GM12891 (cell line): ENCODE measurements around the gene C12orf76.
"Not testable (repeated sequence)": the region's sequence is repeated elsewhere in the genome, so short reads cannot be mapped to it uniquely, and the experiment has no call there.

Experiments used
- DNase-seq: peaks from one replicate; pipeline ENCODE4 v3.0.0; 2011; ENCODE audit warnings: low spot score; ENCODE audit not compliant: insufficient read length
- FAIRE-seq: peaks from 2 replicates; lab custom pipeline; 2011; peaks lifted over from hg19 to GRCh38; lab: Jason Lieb, UNC
- PAX5 ChIP-seq: IDR thresholded peaks from 2 replicates; pipeline ENCODE4 v1.6.1; 2011; ENCODE audit warnings: low read length, moderate library complexity, mild to moderate bottlenecking; ENCODE audit not compliant: insufficient read depth, severe bottlenecking
- POLR2A ChIP-seq: IDR thresholded peaks from 2 replicates; pipeline ENCODE4 v1.6.1; 2011; ENCODE audit warnings: low read depth, low read length, control low read depth
- POLR2AphosphoS5 ChIP-seq: IDR thresholded peaks from 2 replicates; pipeline ENCODE4 v1.6.1; 2011; ENCODE audit warnings: low read depth, low read length, control low read depth
- POU2F2 ChIP-seq: IDR thresholded peaks from 2 replicates; pipeline ENCODE4 v1.6.1; 2011; ENCODE audit warnings: low read depth, mild to moderate bottlenecking, control low read depth, low read length, moderate library complexity
- SPI1 ChIP-seq: IDR thresholded peaks from 2 replicates; pipeline ENCODE4 v1.6.1; 2011; ENCODE audit warnings: low read depth, low read length, control low read depth
- TAF1 ChIP-seq: IDR thresholded peaks from 2 replicates; pipeline ENCODE4 v1.6.1; 2011; ENCODE audit warnings: low read depth, low read length, control low read depth

Gene C12orf76

DNA sequence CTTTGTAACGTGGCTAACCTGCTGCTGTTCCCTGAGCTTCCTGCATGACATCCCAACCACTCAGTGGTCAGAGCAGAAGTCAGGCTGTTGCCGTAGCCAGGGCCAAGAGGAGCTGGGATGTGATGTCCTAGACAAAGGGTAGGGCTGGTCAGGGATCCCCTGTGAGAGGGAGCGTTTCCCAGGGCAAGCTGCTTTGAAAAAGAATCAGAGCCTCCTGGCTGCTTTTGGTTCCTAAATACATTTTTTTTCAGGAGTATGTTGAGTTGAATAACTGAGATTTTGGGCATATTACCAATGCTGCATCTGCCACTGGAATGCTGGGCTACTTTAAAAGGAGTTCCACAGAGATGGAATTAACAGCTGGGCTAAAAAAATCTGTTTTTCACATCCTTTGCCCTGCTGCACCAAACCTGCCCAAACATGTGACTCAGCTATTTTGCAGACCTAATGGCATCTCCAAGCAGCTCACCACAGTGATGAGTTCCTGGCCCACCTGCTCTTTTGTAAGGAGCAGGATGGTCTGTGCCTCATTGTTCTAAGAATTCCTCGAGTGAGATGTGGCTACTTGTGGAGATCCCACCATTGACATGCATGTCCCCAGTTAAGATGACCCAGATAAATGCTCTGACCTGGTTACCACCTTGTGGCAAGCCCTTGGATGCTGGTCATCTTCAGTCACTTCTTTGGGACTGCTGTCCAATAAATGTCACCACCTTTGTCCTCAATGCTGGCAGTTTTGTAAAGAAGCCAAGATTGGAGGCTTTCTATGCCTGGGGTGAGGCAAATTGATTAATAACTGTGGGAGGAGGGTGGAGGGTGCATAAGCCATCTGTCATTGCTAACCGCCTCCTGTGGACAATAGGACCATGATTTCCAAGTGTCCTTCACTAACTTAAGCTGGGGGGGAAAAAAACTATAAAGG, 25.0 kb downstream of the C12orf76 start:
- no peak for DNase-seq
- FAIRE-seq: no peak
- TF ChIP-seq POLR2AphosphoS5 (no peak), POLR2A (no peak), SPI1 (no peak), PAX5 (no peak), POU2F2 (no peak), TAF1 (no peak)

DNA sequence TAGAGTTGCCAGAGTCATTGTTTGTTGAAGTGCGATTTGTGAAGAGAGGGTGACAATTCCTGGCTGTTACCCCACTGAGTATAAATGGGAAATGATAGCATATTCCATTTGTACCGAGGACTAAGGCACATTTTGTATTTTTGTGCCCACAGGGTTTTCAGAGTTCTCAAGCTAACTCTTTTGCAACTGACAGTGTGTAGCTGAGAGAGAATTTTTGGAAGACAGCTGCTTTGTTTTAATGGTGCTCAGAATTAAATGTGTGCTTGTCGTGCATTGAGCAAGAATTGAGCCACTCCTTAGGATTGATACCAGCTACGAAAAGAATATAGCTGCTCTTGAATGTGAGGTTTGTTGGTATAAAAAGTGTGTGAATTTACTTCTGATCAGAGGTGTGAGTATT, 27.4 kb downstream of the C12orf76 start:
- TF ChIP-seq POLR2A (no peak), POLR2AphosphoS5 (no peak), TAF1 (no peak), POU2F2 (no peak)
- DNase-seq: no peak
- no peak for FAIRE-seq

DNA sequence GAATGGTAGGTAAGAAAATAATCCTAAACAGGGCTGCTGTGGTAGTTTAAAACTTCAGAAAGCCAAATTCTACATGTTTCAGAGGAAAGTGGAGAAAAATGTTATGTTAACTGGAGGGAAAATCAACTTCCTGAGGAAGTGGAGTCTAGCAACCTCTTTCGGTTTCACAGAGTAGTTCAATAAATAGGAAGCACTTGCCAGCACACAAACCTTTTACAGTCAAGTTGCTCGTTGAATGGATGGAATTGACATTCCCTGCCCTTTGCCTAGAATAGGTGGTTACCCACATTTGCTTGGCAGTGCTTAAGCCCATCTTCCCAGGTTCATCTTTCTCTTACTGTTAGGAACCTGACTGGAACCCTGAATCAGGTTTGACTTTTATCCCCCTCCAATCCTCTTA, 33.2 kb downstream of the C12orf76 start:
- peak; percentile 56 for FAIRE-seq

DNA sequence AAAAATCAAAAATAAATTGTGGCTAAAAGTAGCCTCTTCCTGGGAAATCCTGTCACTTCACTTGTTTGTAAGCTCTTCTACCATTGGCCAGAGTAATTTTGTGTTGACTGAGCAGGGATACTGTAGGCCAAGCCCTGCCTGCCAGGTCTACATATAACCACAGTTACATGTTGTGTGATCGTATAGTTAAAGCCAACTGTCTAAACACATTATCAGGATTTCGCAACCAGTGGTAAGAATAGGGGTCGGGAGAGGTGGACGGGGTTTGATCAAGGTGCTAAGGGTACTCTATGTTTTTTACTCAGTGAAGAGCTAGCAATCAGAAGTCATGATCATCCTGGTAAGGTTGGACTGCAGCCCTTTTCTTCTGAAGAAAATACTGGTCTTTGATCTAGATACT, 35.7 kb downstream of the C12orf76 start:
- no peak for TF ChIP-seq TAF1
- no peak for TF ChIP-seq PAX5
- TF ChIP-seq SPI1: no peak
- TF ChIP-seq POLR2AphosphoS5: no peak
- no peak for TF ChIP-seq POLR2A
- no peak for TF ChIP-seq POU2F2
- DNase-seq: no peak
- FAIRE-seq: no peak

More for the DNA sequence above, 33.2 kb downstream of the C12orf76 start:
- DNase-seq: no peak
- TF ChIP-seq POU2F2: no peak
- TF ChIP-seq SPI1: peak; percentile 77
- TF ChIP-seq POLR2AphosphoS5: no peak

DNA sequence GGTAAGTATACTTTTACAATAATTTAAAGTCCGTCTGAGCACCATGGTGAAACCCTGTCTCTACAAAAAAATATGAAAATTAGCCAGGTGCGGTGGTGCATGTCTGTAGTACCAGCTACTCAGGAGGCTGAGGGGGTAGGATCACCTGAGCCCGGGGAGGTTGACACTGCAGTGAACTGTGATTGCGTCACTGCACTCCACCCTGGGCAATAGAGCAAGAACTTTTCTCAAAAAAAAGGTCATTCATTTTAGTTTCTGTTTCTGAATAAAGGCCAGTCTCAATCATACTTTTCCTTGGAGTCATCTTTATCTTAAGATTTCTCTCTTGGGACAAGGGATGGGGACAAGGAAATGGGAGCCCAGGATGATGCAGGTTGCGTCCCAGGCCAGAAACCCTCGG, 36.2 kb downstream of the C12orf76 start:
- no peak for DNase-seq
- TF ChIP-seq POU2F2 (0 out of 2 replicates have a peak, but pooled peaks have one; percentile 47), TAF1 (no peak), PAX5 (peak; percentile 54), POLR2AphosphoS5 (no peak), POLR2A (no peak)
- peak; percentile 72 for FAIRE-seq

DNA sequence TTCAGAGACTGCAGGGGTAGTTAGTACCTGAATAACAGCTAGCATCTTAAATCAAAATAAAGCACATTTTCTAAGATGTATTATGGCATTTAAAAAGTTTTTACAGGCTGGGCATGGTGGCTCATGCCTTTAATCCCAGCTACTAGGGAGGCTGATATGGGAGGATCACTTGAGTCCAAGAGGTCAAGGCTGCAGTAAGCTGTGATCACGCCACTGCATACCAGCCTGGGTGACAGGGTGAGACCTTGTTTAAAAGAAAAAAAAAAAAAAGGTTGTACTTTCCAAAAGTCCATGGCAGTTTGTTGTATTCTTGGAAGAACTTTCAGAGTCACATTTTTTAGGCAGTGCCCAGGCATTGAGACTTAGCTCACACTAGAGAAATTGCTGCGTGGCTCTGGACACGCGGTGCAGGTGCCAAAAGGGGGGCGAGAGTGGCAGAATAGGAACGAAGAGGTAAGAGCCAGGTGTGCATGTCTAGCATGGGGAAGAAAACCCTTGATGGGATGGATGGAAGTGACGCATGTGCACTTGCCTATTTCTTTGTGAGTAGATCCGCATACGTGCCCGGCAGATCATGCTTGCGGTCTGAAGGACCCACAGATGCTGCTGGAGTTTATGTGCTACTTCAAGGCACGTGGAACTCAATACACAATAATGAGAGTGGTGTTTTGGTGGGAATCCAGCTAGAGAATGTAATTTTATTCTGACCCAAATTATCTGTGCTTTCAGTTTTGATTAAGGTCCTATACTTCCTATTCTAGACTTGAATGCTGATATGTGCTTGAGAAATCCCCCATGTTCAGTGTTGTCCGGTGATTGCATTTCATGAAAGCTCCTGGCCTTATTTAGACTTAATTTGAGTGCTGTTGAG, 37.2 kb downstream of the C12orf76 start:
- TF ChIP-seq POLR2A (peak; percentile 65), PAX5 (no peak), TAF1 (peak; percentile 47; the same call in 1 of the 2 replicates), POU2F2 (0 out of 2 replicates have a peak, but pooled peaks have one; percentile 50), POLR2AphosphoS5 (peak; percentile 55; the same call in 1 of the 2 replicates), SPI1 (no peak)
- DNase-seq (no peak), FAIRE-seq (peak; percentile 90)

DNA sequence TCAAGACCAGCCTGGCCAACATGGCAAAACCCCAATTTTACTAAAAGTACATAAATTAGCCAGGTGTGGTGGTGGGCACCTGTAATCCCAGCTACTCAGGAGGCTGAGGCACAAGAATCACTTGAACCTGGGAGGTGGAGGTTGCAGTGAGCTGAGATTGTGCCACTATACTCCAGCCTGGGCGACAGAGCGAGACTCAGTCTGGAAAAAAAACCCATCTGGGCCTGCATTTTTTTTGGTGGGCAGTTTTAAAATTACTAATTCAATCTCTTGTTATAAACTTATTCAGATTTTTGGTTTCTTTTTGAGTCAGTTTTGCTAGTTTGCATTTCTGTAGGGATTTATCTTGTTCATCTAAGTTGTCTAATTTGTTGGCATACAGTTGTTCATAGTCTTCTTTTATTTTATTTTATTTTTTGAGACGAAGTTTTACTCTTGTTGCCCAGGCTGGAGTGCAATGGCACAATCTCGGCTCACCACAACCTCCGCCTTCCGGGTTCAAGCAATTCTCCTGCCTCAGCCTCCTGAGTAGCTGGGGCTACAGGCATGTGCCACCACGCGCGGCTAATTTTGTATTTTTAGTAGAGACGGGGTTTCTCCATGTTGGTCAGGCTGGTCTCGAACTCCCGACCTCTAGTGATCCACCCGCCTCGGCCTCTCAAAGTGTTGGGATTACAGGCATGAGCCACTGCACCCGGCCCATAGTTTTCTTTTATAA, 39.5 kb downstream of the C12orf76 start:
- not testable (repeated sequence) for DNase-seq, FAIRE-seq

DNA sequence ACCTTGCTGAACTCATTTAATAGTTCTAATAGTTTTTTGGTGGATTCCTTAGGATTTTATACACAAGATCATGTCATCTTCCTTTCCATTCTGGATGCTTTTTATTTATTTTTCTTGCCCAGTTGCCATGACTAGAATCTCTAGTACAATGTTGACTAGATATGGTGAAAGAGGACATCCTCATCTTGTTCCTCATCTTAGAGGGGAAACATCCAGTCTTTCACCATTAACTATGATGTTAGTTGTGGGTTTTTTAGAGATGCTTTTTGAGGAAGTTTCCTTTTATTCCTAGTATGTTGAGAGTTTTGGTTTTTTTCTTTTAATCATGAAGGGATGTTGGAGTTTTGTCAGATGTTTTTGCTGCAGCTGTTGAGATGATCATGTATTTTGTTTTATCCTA, 40.4 kb downstream of the C12orf76 start:
- FAIRE-seq (no peak), DNase-seq (no peak)
- TF ChIP-seq POLR2AphosphoS5: no peak

DNA sequence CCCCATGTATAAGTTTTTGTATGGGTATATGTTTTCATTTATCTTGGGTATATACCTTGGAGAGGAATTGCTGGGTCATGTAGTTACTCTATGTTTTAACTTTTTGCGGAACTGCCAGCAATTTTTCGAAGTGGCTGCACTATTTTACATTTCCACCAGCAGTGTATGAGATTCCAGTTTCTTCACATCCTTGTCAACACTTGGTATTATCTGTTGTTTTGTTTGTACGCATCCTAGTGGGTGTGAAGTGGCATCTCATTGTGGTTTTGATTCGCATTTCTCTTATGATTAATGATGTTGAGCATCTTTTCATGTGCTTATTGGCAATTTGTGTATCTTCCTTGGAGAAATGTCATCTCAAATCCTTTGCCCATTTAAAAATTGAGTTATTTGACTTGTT, 42.2 kb downstream of the C12orf76 start:
- TF ChIP-seq POU2F2 (no peak), POLR2AphosphoS5 (no peak), SPI1 (no peak), PAX5 (no peak)
- FAIRE-seq: no peak
- no peak for DNase-seq
